ENCODE results near the gene SRSF1.

SRSF1 gene

GRCh38 chr17:58019039-58019438 lies 12.0 kb upstream of the SRSF1 start:
- no peak for DNase-seq (ENCODE audit: low spot score)

GRCh38 chr17:58010067-58010799 lies 3.2 kb upstream of the SRSF1 start:
- no peak for DNase-seq (ENCODE audit: low spot score)

GRCh38 chr17:58007781-58008706 lies 998 bp upstream of the SRSF1 start:
- DNase-seq (ENCODE audit: low spot score) = no peak

- peak; percentile 80 for DNase-seq (ENCODE audit: low spot score)
Observed at GRCh38 chr17:58006560-58006923, 504 bp downstream of the SRSF1 start.

GRCh38 chr17:58005728-58006559 lies 1.1 kb downstream of the SRSF1 start:
- no peak for DNase-seq (ENCODE audit: low spot score)

GRCh38 chr17:58005031-58005727 lies 1.9 kb downstream of the SRSF1 start:
- DNase-seq (ENCODE audit: low spot score) = no peak

GRCh38 chr17:58004060-58004459 lies 3.0 kb downstream of the SRSF1 start:
- no peak for DNase-seq (ENCODE audit: low spot score)

- no peak for DNase-seq (ENCODE audit: low spot score)
Observed at GRCh38 chr17:58002973-58003372, 4.1 kb downstream of the SRSF1 start.

GRCh38 chr17:58002154-58002948 lies 4.7 kb downstream of the SRSF1 start:
- no peak for DNase-seq (ENCODE audit: low spot score)

GRCh38 chr17:58001461-58002124 lies 5.5 kb downstream of the SRSF1 start:
- no peak for DNase-seq (ENCODE audit: low spot score)

- DNase-seq (ENCODE audit: low spot score) = peak; percentile 31
Observed at GRCh38 chr17:57999496-58000017, 7.5 kb downstream of the SRSF1 start.

GRCh38 chr17:57999010-57999495 lies 8.0 kb downstream of the SRSF1 start:
- DNase-seq (ENCODE audit: low spot score) = no peak

GRCh38 chr17:57997085-57997809 lies 9.8 kb downstream of the SRSF1 start:
- DNase-seq (ENCODE audit: low spot score) = no peak

- peak; percentile 79 for DNase-seq (ENCODE audit: low spot score)
Observed at GRCh38 chr17:57995076-57995956, 11.7 kb downstream of the SRSF1 start.

- no peak for DNase-seq (ENCODE audit: low spot score)
Observed at GRCh38 chr17:57994436-57994835, 12.6 kb downstream of the SRSF1 start.

- DNase-seq (ENCODE audit: low spot score) = no peak
Observed at GRCh38 chr17:57993471-57994365, 13.3 kb downstream of the SRSF1 start.

- no peak for DNase-seq (ENCODE audit: low spot score)
Observed at GRCh38 chr17:57991537-57991936, 15.5 kb downstream of the SRSF1 start.
